ENCODE data around the gene FNDC4. TPM values are rescaled to one million over a fixed set of nuclear protein-coding genes. Genes with fewer than 3 reads are reported as not detected.

The FNDC4 gene
- total RNA-seq, 2 experiments from 2014 or later = not detected

DNA sequence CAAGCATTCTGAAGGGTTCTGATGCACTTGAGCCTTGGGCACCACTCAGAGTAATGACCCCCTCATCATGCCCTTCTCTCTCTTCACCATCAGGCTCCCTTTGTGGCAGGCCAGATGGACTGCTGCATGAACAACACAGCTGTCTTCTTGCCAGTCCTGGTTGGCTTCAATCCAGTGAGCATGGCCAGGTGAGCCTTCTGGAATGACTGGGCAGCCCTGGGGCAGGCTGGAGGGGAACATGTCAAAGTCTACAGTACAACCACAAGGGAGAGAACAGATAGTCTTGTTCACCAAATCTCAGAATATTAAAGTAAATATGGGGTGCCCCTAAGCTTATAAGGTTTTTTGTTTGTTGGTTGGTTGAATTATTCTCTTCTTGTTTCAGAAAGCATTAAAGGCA, 6.0 kb upstream of the FNDC4 start:
- no peaks in the 10 kb centered on the region for H3K4me1 Mint-ChIP-seq (ENCODE audit: low read depth)
- peaks cover 18% of the 10 kb centered on the region for H3K27me3 Mint-ChIP-seq
- DNase-seq (no peak), ATAC-seq (no peak)
- TF ChIP-seq, protein P1, sequence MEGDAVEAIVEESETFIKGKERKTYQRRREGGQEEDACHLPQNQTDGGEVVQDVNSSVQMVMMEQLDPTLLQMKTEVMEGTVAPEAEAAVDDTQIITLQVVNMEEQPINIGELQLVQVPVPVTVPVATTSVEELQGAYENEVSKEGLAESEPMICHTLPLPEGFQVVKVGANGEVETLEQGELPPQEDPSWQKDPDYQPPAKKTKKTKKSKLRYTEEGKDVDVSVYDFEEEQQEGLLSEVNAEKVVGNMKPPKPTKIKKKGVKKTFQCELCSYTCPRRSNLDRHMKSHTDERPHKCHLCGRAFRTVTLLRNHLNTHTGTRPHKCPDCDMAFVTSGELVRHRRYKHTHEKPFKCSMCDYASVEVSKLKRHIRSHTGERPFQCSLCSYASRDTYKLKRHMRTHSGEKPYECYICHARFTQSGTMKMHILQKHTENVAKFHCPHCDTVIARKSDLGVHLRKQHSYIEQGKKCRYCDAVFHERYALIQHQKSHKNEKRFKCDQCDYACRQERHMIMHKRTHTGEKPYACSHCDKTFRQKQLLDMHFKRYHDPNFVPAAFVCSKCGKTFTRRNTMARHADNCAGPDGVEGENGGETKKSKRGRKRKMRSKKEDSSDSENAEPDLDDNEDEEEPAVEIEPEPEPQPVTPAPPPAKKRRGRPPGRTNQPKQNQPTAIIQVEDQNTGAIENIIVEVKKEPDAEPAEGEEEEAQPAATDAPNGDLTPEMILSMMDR (IDR thresholded peaks at IDR 0.05) = no peak
- ChIA-PET POLR2A (no interaction called here), CTCF (no interaction called here)
- H3K27ac Mint-ChIP-seq = no peak overlapping the region
- no peaks in the 10 kb centered on the region for H3K36me3 Mint-ChIP-seq (ENCODE audit: low read depth)
- H3K9me3 Mint-ChIP-seq = no peaks in the 10 kb centered on the region
- intact Hi-C loops (cut with micrococcal nuclease) = no loop called here
- no peak overlapping the region for H3K4me3 Mint-ChIP-seq

DNA sequence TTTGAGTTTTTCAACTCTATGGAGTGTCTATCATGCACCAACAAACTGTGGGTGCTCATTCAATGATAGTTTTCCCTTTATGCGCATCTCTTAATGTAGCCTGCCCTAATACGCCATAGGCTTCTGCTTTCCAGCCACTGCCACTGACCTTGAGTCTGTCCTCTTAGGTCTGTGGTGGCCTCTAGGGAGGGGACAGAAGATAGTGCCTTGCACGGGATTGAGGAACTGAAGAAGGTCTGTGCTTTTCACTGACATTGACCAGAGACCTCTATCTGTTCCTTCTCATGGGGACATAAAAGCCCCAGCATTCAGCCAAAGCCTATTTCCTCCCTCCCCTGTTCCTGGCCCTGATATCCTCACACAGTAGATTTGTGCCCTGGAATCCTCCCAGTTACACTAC, 4.0 kb upstream of the FNDC4 start:
- ATAC-seq (no peak), DNase-seq (no peak)
- TF ChIP-seq, protein P1 (IDR thresholded peaks at IDR 0.05) = no peak
- Mint-ChIP-seq H3K27me3 (peaks cover 32% of the 10 kb centered on the region), H3K36me3 (ENCODE audit: low read depth) (no peaks in the 10 kb centered on the region), H3K9me3 (no peaks in the 10 kb centered on the region), H3K27ac (no peak overlapping the region), H3K4me3 (no peak overlapping the region), H3K4me1 (ENCODE audit: low read depth) (peaks cover 6% of the 10 kb centered on the region)
- CTCF ChIA-PET = no interaction called here
- POLR2A ChIA-PET = no interaction called here
- intact Hi-C loops (cut with micrococcal nuclease) = no loop called here

DNA sequence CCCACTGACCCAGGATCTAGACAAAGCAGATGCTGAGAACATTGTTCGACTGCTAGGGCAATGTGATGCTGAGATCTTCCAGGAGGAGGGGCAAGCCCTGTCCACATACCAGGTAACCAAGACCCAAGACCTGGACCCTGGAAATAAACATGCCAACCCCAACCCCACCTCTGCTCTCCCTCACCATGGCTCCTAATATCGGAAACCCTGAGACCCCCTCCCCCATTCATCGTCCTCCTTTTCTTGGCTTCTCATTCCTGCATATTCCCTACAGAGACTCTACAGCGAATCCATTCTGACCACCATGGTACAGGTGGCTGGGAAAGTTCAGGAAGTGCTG, 2.3 kb upstream of the FNDC4 start:
- DNase-seq (no peak), ATAC-seq (no peak)
- H3K36me3 Mint-ChIP-seq (ENCODE audit: low read depth) = no peaks in the 10 kb centered on the region
- CTCF ChIA-PET = no interaction called here
- H3K9me3 Mint-ChIP-seq = no peaks in the 10 kb centered on the region
- no peak overlapping the region for H3K27ac Mint-ChIP-seq
- POLR2A ChIA-PET = interaction anchor here (0.9 to 1.0 kb wide), 2 partner anchors 12 to 28 kb away, joined by 3 read pairs; no protein-coding TSS in a partner anchor
- no peak overlapping the region for H3K4me3 Mint-ChIP-seq
- H3K4me1 Mint-ChIP-seq (ENCODE audit: low read depth) = peaks cover 6% of the 10 kb centered on the region
- intact Hi-C loops (cut with micrococcal nuclease) = no loop called here
- TF ChIP-seq, protein P1 (IDR thresholded peaks at IDR 0.05) = no peak
- H3K27me3 Mint-ChIP-seq = peaks cover 41% of the 10 kb centered on the region

DNA sequence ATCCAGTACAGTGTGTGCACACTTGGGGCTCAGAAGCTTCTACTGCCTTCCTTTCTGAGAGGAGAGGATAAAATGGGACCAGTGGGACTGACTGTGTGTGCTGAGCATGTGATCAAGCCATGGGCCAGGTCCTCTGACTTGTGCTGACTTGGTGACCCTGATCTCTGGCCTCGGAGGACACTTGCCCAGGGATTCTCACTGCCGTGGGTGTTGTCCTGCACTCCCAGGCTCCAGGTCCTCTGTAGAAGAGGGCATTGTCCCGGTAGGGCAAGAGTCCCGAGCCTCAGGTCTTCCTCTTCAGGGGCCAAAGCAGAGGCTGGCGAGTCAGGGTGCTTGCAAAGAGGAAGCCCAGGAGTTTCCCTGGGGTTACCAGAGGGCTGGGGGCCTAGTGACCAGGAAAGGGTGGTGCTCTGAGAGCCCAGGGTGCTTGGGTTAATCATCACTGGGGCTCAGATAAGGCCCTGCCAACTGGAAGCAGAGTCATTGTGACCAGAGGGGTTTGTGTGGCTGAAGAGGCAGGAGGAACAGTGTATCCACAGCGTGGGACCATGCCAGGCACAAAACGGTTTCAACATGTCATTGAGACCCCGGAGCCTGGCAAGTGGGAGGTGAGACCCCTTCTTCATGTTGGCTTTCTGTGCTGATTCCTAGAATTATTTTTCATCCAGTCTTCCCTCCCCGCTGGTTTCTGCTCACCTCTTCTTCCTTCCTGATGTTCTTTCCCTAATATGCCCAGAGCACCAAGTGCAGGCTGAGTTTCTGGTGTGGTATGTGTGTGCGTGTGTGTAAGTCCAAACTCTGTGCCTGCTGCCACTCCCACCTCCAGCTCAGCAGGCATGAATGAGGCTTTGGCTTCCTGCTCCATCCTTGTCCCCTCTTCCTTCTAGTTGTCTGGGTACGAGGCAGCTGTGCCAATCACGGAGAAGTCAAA, 1.6 kb upstream of the FNDC4 start, which contains the start of gene GCKR:
GCKR (plus strand) TSS at position 483 of the 931 bp plus-strand sequence; CDS start at position 549, 66 bp downstream.
- CTCF ChIA-PET = no interaction called here
- intact Hi-C loops (cut with micrococcal nuclease) = no loop called here
- peak within 1 kb of the TSS; percentile 47 for H3K4me3 Mint-ChIP-seq

More for the DNA sequence above, 1.6 kb upstream of the FNDC4 start, which contains the start of gene GCKR:
- Mint-ChIP-seq H3K27me3 (peaks cover 41% of the 10 kb centered on the region), H3K4me1 (ENCODE audit: low read depth) (peaks cover 6% of the 10 kb centered on the region), H3K36me3 (ENCODE audit: low read depth) (no peaks in the 10 kb centered on the region), H3K27ac (no peak within 1 kb of the TSS), H3K9me3 (no peaks in the 10 kb centered on the region)
- POLR2A ChIA-PET = no interaction called here
- TF ChIP-seq, protein P1 (IDR thresholded peaks at IDR 0.05) = no peak
- ATAC-seq (no peak), DNase-seq (no peak)

All from activated CD8-positive, alpha-beta T cell treated with anti-CD3 and anti-CD28 coated beads for 36 hours (primary cell).